ENCODE data around the gene PRKCA. TPM values are rescaled to one million over a fixed set of nuclear protein-coding genes. Genes with fewer than 3 reads are reported as not detected.
"Not testable (repeated sequence)": the region's sequence is repeated elsewhere in the genome, so short reads cannot be mapped to it uniquely, and the experiment has no call there.

The PRKCA gene
- total RNA-seq, 1 donor from 2014 or later: 16.4 TPM

GRCh38 chr17:66287911-66288310 lies 14.5 kb upstream of the PRKCA start:
- no peak for TF ChIP-seq CTCF (IDR thresholded peaks at IDR 0.05; ENCODE audit: unreplicated experiment)
- Mint-ChIP-seq H3K27ac (no peak overlapping the region), H3K27me3 (no peaks in the 10 kb centered on the region), H3K36me3 (ENCODE audit: insufficient read depth) (no peaks in the 10 kb centered on the region), H3K4me3 (ENCODE audit: low read depth) (no peak overlapping the region), H3K9me3 (ENCODE audit: low read depth) (no peaks in the 10 kb centered on the region), H3K4me1 (ENCODE audit: low read depth) (no peaks in the 10 kb centered on the region)
- DNase-seq (ENCODE audit: low spot score, unreplicated experiment): no peak

- no peaks in the 10 kb centered on the region for H3K27me3 Mint-ChIP-seq
- no peak overlapping the region for H3K4me3 Mint-ChIP-seq (ENCODE audit: low read depth)
- TF ChIP-seq CTCF (IDR thresholded peaks at IDR 0.05; ENCODE audit: unreplicated experiment): peak; percentile 25
- no peak for DNase-seq (ENCODE audit: low spot score, unreplicated experiment)
- no peak overlapping the region for H3K27ac Mint-ChIP-seq
- no peaks in the 10 kb centered on the region for H3K36me3 Mint-ChIP-seq (ENCODE audit: insufficient read depth)
- no peaks in the 10 kb centered on the region for H3K4me1 Mint-ChIP-seq (ENCODE audit: low read depth)
- no peaks in the 10 kb centered on the region for H3K9me3 Mint-ChIP-seq (ENCODE audit: low read depth)
Observed at GRCh38 chr17:66290101-66290722, 12.2 kb upstream of the PRKCA start.

GRCh38 chr17:66292353-66292752 lies 10.1 kb upstream of the PRKCA start:
- Mint-ChIP-seq H3K4me3 (ENCODE audit: low read depth) (no peak overlapping the region), H3K36me3 (ENCODE audit: insufficient read depth) (no peaks in the 10 kb centered on the region), H3K27ac (no peak overlapping the region), H3K9me3 (ENCODE audit: low read depth) (no peaks in the 10 kb centered on the region), H3K4me1 (ENCODE audit: low read depth) (no peaks in the 10 kb centered on the region), H3K27me3 (no peaks in the 10 kb centered on the region)
- no peak for DNase-seq (ENCODE audit: low spot score, unreplicated experiment)
- TF ChIP-seq CTCF (IDR thresholded peaks at IDR 0.05; ENCODE audit: unreplicated experiment): no peak

- TF ChIP-seq CTCF (IDR thresholded peaks at IDR 0.05; ENCODE audit: unreplicated experiment): no peak
- Mint-ChIP-seq H3K36me3 (ENCODE audit: insufficient read depth) (no peaks in the 10 kb centered on the region), H3K27ac (no peak overlapping the region), H3K4me3 (ENCODE audit: low read depth) (no peak overlapping the region), H3K4me1 (ENCODE audit: low read depth) (no peaks in the 10 kb centered on the region), H3K27me3 (peaks cover 26% of the 10 kb centered on the region), H3K9me3 (ENCODE audit: low read depth) (no peaks in the 10 kb centered on the region)
- no peak for DNase-seq (ENCODE audit: low spot score, unreplicated experiment)
Observed at GRCh38 chr17:66296289-66296725, 6.1 kb upstream of the PRKCA start.

GRCh38 chr17:66297443-66297842 lies 5.0 kb upstream of the PRKCA start:
- not testable (repeated sequence) for H3K4me1 Mint-ChIP-seq (ENCODE audit: low read depth); H3K27ac Mint-ChIP-seq
- peaks cover 31% of the 10 kb centered on the region for H3K27me3 Mint-ChIP-seq

GRCh38 chr17:66299711-66300110 lies 2.7 kb upstream of the PRKCA start:
- no peak overlapping the region for H3K4me3 Mint-ChIP-seq (ENCODE audit: low read depth)
- H3K27me3 Mint-ChIP-seq: peaks cover 40% of the 10 kb centered on the region
- H3K27ac Mint-ChIP-seq: no peak overlapping the region
- no peaks in the 10 kb centered on the region for H3K36me3 Mint-ChIP-seq (ENCODE audit: insufficient read depth)
- H3K4me1 Mint-ChIP-seq (ENCODE audit: low read depth): peaks cover 10% of the 10 kb centered on the region
- no peak for TF ChIP-seq CTCF (IDR thresholded peaks at IDR 0.05; ENCODE audit: unreplicated experiment)
- no peak for DNase-seq (ENCODE audit: low spot score, unreplicated experiment)
- no peaks in the 10 kb centered on the region for H3K9me3 Mint-ChIP-seq (ENCODE audit: low read depth)

More at GRCh38 chr17:66297443-66297842, 5.0 kb upstream of the PRKCA start:
- H3K4me3 Mint-ChIP-seq (ENCODE audit: low read depth); H3K36me3 Mint-ChIP-seq (ENCODE audit: insufficient read depth); H3K9me3 Mint-ChIP-seq (ENCODE audit: low read depth); DNase-seq (ENCODE audit: low spot score, unreplicated experiment): not testable (repeated sequence)

Measured in progenitor cell of endocrine pancreas (in vitro differentiated cells).